HCT116 (cell line): Measurements from ENCODE around the gene INHBE.

Experiments used
- CTCF ChIP-seq, 3 experiments: fragments of 200-600 bp in 1 of 3; sonication (generic) in 1 of 3; IDR thresholded peaks in 2 of 3; conservative IDR thresholded peaks in 1 of 3; 2 replicates each; pipeline ENCODE4 v1.5.1; 2012 to 2017; ENCODE audit warnings: low read depth in 2 of 3, low read length in 2 of 3, antibody characterized with exemption in 1 of 3, borderline replicate concordance in 1 of 3, control low read depth in 1 of 3, mild to moderate bottlenecking in 1 of 3, mixed read lengths in 1 of 3, mixed run types in 1 of 3, moderate library complexity in 1 of 3; ENCODE audit not compliant: insufficient read depth in 1 of 3
- EZH2 ChIP-seq: fragments of 200-600 bp; sonication (generic); IDR thresholded peaks from 2 replicates; pipeline ENCODE4 v1.6.1; 2017; ENCODE audit warnings: antibody characterized with exemption, mixed run types

DNA sequence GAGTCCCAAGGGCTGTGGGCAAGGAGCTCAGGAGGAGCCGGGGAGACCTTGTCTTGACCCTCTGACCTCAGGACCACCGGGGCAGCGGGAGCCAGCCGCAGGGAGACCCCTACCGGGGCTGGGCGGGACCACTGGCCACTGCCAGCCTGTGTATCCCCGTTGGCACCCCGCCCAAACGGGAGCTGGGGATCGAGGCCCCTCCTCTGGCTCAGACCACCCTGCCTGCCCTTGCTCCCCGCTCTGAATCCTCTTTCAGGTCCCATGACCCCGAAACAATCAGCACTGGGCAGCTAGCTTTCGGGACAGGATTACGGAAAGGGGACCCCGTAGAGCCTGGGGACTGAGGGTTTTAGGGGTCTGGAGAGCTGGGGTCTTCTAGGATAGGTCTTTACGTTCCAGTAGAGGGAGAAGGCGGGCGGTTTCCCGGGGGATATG, 5.8 kb downstream of the INHBE start:
- TF ChIP-seq CTCF (IDR thresholded peaks at IDR 0.05 in 2 of 3, conservative IDR thresholded peaks at IDR 0.05 in 1 of 3; ENCODE audit: borderline replicate concordance in 1 of 3, insufficient read depth in 1 of 3, low read depth in 2 of 3, low read length in 2 of 3) (no peak), EZH2 (no peak)
